A673 (cell line): ENCODE data around the gene GEMIN4. TPM values are rescaled to one million over a fixed set of nuclear protein-coding genes. Genes with fewer than 3 reads are reported as not detected.

ENCODE experiments used
- BruUV-seq: library from RNA; stranded (reverse); fragments of 400-500 nt; replicated peaks from 2 replicates; lab custom pipeline; 2021; lab: Mats Ljungman, UMichigan
- CTCF ChIA-PET: fragments of 300-600 bp; sonication (Branson Sonifier 250); formaldehyde crosslinking; loops from one replicate; lab custom pipeline; 2022; ENCODE audit warnings: antibody characterized with exemption; lab: Charles Lee
- POLR2A ChIA-PET: fragments of 300-600 bp; sonication (Branson Sonifier 250); formaldehyde crosslinking; loops from one replicate; lab custom pipeline; 2022; ENCODE audit warnings: antibody characterized with exemption; ENCODE audit not compliant: low non-redundant PET; lab: Charles Lee
- DNase-seq: peaks from one replicate; pipeline ENCODE4 v3.0.0-alpha.2; 2015; ENCODE audit warnings: low spot score
- H3K27ac ChIP-seq: fragments of 200-600 bp; sonication (generic); 2 replicates; pipeline ENCODE4 v1.5.1; 2016; ENCODE audit warnings: mixed run types, low read depth, mild to moderate bottlenecking, mixed read lengths, antibody characterized with exemption, low read length; ENCODE audit not compliant: poor library complexity, severe bottlenecking
- H3K27me3 ChIP-seq: fragments of 200-600 bp; sonication (generic); replicated peaks from 2 replicates; pipeline ENCODE4 v1.6.1; 2017; ENCODE audit warnings: mixed run types, low read depth, mild to moderate bottlenecking, mixed read lengths, antibody characterized with exemption, low read length; ENCODE audit not compliant: insufficient read depth, poor library complexity
- H3K36me3 ChIP-seq: fragments of 200-600 bp; sonication (generic); 2 replicates; pipeline ENCODE4 v1.6.1; 2016; ENCODE audit warnings: mixed run types, mild to moderate bottlenecking, mixed read lengths, antibody characterized with exemption, low read length; ENCODE audit not compliant: insufficient read depth, poor library complexity, severe bottlenecking
- H3K4me1 ChIP-seq: fragments of 200-600 bp; sonication (generic); 2 replicates; pipeline ENCODE4 v1.6.1; 2017; ENCODE audit warnings: mixed run types, mild to moderate bottlenecking, mixed read lengths, antibody characterized with exemption, low read length; ENCODE audit not compliant: insufficient read depth, poor library complexity, severe bottlenecking
- H3K4me3 ChIP-seq: fragments of 200-600 bp; sonication (generic); 2 replicates; pipeline ENCODE4 v1.5.1; 2016; ENCODE audit warnings: low read depth, mixed run types, mild to moderate bottlenecking, mixed read lengths, low read length; ENCODE audit not compliant: poor library complexity, severe bottlenecking
- H3K9me3 ChIP-seq: fragments of 200-600 bp; sonication (generic); 2 replicates; pipeline ENCODE4 v1.6.1; 2016; ENCODE audit warnings: mixed run types, low read depth, mild to moderate bottlenecking, mixed read lengths, antibody characterized with exemption, low read length; ENCODE audit not compliant: poor library complexity, severe bottlenecking
- CTCF ChIP-seq: fragments of 300-800, 200-600 bp; sonication (generic); conservative IDR thresholded peaks from 2 replicates; pipeline ENCODE4 v1.5.1; 2017; ENCODE audit warnings: low read depth, mild to moderate bottlenecking, antibody characterized with exemption, low read length, moderate library complexity, mixed read lengths
- EZH2 ChIP-seq: fragments of 200-600 bp; sonication (generic); IDR thresholded peaks from 2 replicates; pipeline ENCODE4 v1.6.1; 2017; ENCODE audit warnings: borderline replicate concordance, low read depth, mild to moderate bottlenecking, mixed read lengths, antibody characterized with exemption, low read length; ENCODE audit not compliant: poor library complexity, severe bottlenecking
- intact Hi-C: fragments of 100-400 bp; cut with micrococcal nuclease; formaldehyde crosslinking; loops from one replicate; pipeline ENCODE4 v1.10.0; 2022; ENCODE audit not compliant: unreplicated experiment
- total RNA-seq: library from RNA; stranded (reverse); gene quantifications from 2 replicates; pipeline ENCODE4 v1.2.3, GENCODE V29; 2021

GEMIN4 gene
- total RNA-seq, 1 experiment from 2014 or later, result 58.7 TPM

DNA sequence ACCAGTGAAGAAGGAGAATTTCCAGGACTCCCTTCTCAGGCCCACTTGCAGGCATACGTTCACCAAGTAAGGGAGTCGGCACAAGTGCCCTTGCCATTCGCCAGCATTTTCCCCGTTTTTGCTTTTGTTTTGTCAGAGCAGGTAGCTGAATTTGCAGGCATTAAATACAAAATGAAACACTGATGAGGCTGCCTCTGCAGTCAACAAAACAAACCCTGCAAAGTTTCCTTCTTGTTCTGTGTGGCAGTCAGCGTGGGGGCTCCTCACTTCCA lies 22.2 kb upstream of the GEMIN4 start:
- no peaks in the 10 kb centered on the region for H3K9me3 ChIP-seq
- BruUV-seq, result no TSS peak
- peaks cover 81% of the 10 kb centered on the region for H3K36me3 ChIP-seq
- no peak for DNase-seq
- peak overlapping the region; percentile 61 for H3K27ac ChIP-seq
- H3K27me3 ChIP-seq, result no peaks in the 10 kb centered on the region
- POLR2A ChIA-PET, result no interaction called here
- TF ChIP-seq CTCF (no peak), EZH2 (no peak)
- peaks cover 18% of the 10 kb centered on the region for H3K4me1 ChIP-seq
- intact Hi-C loops, result no loop called here
- H3K4me3 ChIP-seq, result no peak overlapping the region
- CTCF ChIA-PET, result no interaction called here

- ChIA-PET CTCF (no interaction called here), POLR2A (no interaction called here)
- BruUV-seq, result no TSS peak
- H3K4me3 ChIP-seq, result no peak overlapping the region
- no peaks in the 10 kb centered on the region for H3K27me3 ChIP-seq
- peak; percentile 82 for DNase-seq
- peak overlapping the region; percentile 61 for H3K27ac ChIP-seq
- peaks cover 18% of the 10 kb centered on the region for H3K4me1 ChIP-seq
- H3K9me3 ChIP-seq, result no peaks in the 10 kb centered on the region
- peaks cover 85% of the 10 kb centered on the region for H3K36me3 ChIP-seq
- intact Hi-C loops, result no loop called here
- TF ChIP-seq EZH2, result no peak
- TF ChIP-seq CTCF, result no peak
These were observed 21.6 kb upstream of the GEMIN4 start for GRCh38 chr17:773467-774312.

GRCh38 chr17:773016-773415 lies 21.0 kb upstream of the GEMIN4 start:
- Histone ChIP-seq H3K36me3 (peaks cover 78% of the 10 kb centered on the region), H3K4me3 (no peak overlapping the region), H3K4me1 (peaks cover 18% of the 10 kb centered on the region), H3K27me3 (no peaks in the 10 kb centered on the region), H3K9me3 (no peaks in the 10 kb centered on the region), H3K27ac (peak overlapping the region; percentile 61)
- intact Hi-C loops, result no loop called here
- TF ChIP-seq EZH2, result no peak
- TF ChIP-seq CTCF, result no peak
- no TSS peak for BruUV-seq
- POLR2A ChIA-PET, result no interaction called here
- DNase-seq, result no peak
- CTCF ChIA-PET, result no interaction called here
